Measurements from ENCODE around the gene SLC25A38. TPM values are rescaled to one million over a fixed set of nuclear protein-coding genes. Genes with fewer than 3 reads are reported as not detected.
"Not testable (repeated sequence)": the region's sequence is repeated elsewhere in the genome, so short reads cannot be mapped to it uniquely, and the experiment has no call there.

SLC25A38 gene
- polyA plus RNA-seq, 3 donors = 5.7 to 8.9 (median 7.5) TPM

DNA sequence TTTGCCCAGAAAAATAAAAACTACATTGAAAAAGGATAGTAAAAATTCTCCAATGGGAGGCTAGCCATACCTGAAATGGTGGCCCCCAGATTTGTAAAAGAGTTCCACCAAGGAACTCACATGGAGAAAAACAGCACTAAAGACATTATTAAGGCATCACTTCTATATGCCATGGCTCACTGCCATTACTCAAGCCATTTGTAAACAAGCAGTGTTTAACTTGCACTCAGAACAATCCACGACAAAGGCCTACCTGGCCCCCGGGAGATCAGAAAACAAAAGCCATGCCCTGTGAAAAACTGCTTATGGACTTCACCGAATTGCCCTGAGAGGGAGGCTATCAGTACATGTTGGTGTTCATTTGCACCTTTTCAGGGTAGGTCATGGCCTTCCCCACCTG lies 34.1 kb upstream of the SLC25A38 start:
- H3K4me3 ChIP-seq (replicated peaks in 1 of 3; ENCODE audit: low read depth in 2 of 3, low read length in 3 of 3) = no peak overlapping the region
- no peaks in the 10 kb centered on the region for H3K4me1 Mint-ChIP-seq
- H3K9me3 Mint-ChIP-seq = no peaks in the 10 kb centered on the region
- no peak overlapping the region for H3K27ac Mint-ChIP-seq
- H3K4me3 Mint-ChIP-seq = no peak overlapping the region
- H4K20me1 ChIP-seq (ENCODE audit: insufficient read depth, low read length) = no peaks in the 10 kb centered on the region
- H3K27me3 Mint-ChIP-seq (ENCODE audit: low read depth in 3 of 3) = no peaks in the 10 kb centered on the region
- no peak for DNase-seq
- H3K4me1 ChIP-seq (ENCODE audit: control insufficient read depth in 1 of 2, insufficient read depth in 2 of 2, low read length in 2 of 2) = no peaks in the 10 kb centered on the region
- no peak overlapping the region for H3K9ac ChIP-seq (ENCODE audit: insufficient read depth, low read length, poor library complexity, severe bottlenecking)
- intact Hi-C loops (cut with micrococcal nuclease) = no loop called here
- no peak overlapping the region for H2AFZ ChIP-seq (ENCODE audit: insufficient read depth, low read depth, low read length, poor library complexity, severe bottlenecking)
- no peaks in the 10 kb centered on the region for H3K36me3 ChIP-seq (replicated peaks in 1 of 2; ENCODE audit: control insufficient read depth in 1 of 2, insufficient read depth in 2 of 2, low read length in 2 of 2)
- no peaks in the 10 kb centered on the region for H3K27me3 ChIP-seq (ENCODE audit: control insufficient read depth in 2 of 2, insufficient read depth in 2 of 2, low read length in 2 of 2)
- no peaks in the 10 kb centered on the region for H3K9me3 ChIP-seq (replicated peaks in 1 of 2; ENCODE audit: control insufficient read depth in 1 of 2, insufficient read depth in 1 of 2, low read length in 2 of 2)
- H3K36me3 Mint-ChIP-seq = no peaks in the 10 kb centered on the region
- no peaks in the 10 kb centered on the region for H3K79me2 ChIP-seq (ENCODE audit: insufficient read depth, low read length)
- TF ChIP-seq, protein P1, sequence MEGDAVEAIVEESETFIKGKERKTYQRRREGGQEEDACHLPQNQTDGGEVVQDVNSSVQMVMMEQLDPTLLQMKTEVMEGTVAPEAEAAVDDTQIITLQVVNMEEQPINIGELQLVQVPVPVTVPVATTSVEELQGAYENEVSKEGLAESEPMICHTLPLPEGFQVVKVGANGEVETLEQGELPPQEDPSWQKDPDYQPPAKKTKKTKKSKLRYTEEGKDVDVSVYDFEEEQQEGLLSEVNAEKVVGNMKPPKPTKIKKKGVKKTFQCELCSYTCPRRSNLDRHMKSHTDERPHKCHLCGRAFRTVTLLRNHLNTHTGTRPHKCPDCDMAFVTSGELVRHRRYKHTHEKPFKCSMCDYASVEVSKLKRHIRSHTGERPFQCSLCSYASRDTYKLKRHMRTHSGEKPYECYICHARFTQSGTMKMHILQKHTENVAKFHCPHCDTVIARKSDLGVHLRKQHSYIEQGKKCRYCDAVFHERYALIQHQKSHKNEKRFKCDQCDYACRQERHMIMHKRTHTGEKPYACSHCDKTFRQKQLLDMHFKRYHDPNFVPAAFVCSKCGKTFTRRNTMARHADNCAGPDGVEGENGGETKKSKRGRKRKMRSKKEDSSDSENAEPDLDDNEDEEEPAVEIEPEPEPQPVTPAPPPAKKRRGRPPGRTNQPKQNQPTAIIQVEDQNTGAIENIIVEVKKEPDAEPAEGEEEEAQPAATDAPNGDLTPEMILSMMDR (IDR thresholded peaks at IDR 0.05) = no peak
- 90% methylated on average over 3 of the region's 3 CpGs for WGBS (ENCODE audit: insufficient coverage)
- no peak overlapping the region for H3K27ac ChIP-seq (ENCODE audit: low read depth in 1 of 2, low read length in 2 of 2)
- H3K4me2 ChIP-seq (replicated peaks; ENCODE audit: extremely low read depth, low read length, poor library complexity, severe bottlenecking) = no peak overlapping the region

GRCh38 chr3:39350714-39351113 lies 32.5 kb upstream of the SLC25A38 start:
- no peaks in the 10 kb centered on the region for H3K9me3 ChIP-seq (replicated peaks in 1 of 2; ENCODE audit: control insufficient read depth in 1 of 2, insufficient read depth in 1 of 2, low read length in 2 of 2)
- no peaks in the 10 kb centered on the region for H3K36me3 Mint-ChIP-seq
- H3K4me2 ChIP-seq (replicated peaks; ENCODE audit: extremely low read depth, low read length, poor library complexity, severe bottlenecking) = no peak overlapping the region
- no peak for DNase-seq
- H4K20me1 ChIP-seq (ENCODE audit: insufficient read depth, low read length) = no peaks in the 10 kb centered on the region
- no peak overlapping the region for H3K4me3 ChIP-seq (replicated peaks in 1 of 3; ENCODE audit: low read depth in 2 of 3, low read length in 3 of 3)
- H3K27me3 Mint-ChIP-seq (ENCODE audit: low read depth in 3 of 3) = no peaks in the 10 kb centered on the region
- intact Hi-C loops (cut with micrococcal nuclease) = no loop called here
- no peaks in the 10 kb centered on the region for H3K36me3 ChIP-seq (replicated peaks in 1 of 2; ENCODE audit: control insufficient read depth in 1 of 2, insufficient read depth in 2 of 2, low read length in 2 of 2)
- no peaks in the 10 kb centered on the region for H3K27me3 ChIP-seq (ENCODE audit: control insufficient read depth in 2 of 2, insufficient read depth in 2 of 2, low read length in 2 of 2)
- H3K4me1 ChIP-seq (ENCODE audit: control insufficient read depth in 1 of 2, insufficient read depth in 2 of 2, low read length in 2 of 2) = no peaks in the 10 kb centered on the region
- no peaks in the 10 kb centered on the region for H3K4me1 Mint-ChIP-seq
- no peak overlapping the region for H3K4me3 Mint-ChIP-seq
- no peak overlapping the region for H3K27ac ChIP-seq (ENCODE audit: low read depth in 1 of 2, low read length in 2 of 2)
- H3K27ac Mint-ChIP-seq = no peak overlapping the region
- H2AFZ ChIP-seq (ENCODE audit: insufficient read depth, low read depth, low read length, poor library complexity, severe bottlenecking) = no peak overlapping the region
- no peak overlapping the region for H3K9ac ChIP-seq (ENCODE audit: insufficient read depth, low read length, poor library complexity, severe bottlenecking)
- TF ChIP-seq, protein P1 (IDR thresholded peaks at IDR 0.05) = no peak
- WGBS (ENCODE audit: insufficient coverage) = 45% methylated on average over 3 of the region's 5 CpGs
- H3K9me3 Mint-ChIP-seq = no peaks in the 10 kb centered on the region
- no peaks in the 10 kb centered on the region for H3K79me2 ChIP-seq (ENCODE audit: insufficient read depth, low read length)

DNA sequence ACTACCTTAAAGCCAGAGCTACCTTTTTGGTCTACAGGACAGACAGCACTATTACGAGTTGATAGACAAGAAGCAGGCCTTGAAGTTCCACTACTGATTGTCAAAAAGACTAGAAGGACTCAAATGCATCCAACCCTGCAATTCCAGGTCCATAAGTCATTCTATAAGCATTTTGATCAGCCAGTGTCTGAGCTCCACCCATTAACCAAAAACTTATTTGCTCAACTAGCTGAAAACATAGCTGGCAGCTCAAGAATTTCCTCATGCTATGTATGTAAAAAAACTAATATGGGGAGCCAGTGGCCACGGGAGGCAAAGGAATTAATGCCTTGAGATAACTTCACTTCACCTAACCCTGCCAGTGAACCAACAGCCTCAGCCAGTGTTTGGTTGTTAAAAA lies 32.0 kb upstream of the SLC25A38 start:
- H3K4me1 ChIP-seq (ENCODE audit: control insufficient read depth in 1 of 2, insufficient read depth in 2 of 2, low read length in 2 of 2); H3K4me3 Mint-ChIP-seq; H3K4me3 ChIP-seq (replicated peaks in 1 of 3; ENCODE audit: low read depth in 2 of 3, low read length in 3 of 3); DNase-seq; H3K9me3 Mint-ChIP-seq; H3K36me3 Mint-ChIP-seq; H2AFZ ChIP-seq (ENCODE audit: insufficient read depth, low read depth, low read length, poor library complexity, severe bottlenecking); H3K27me3 ChIP-seq (ENCODE audit: control insufficient read depth in 2 of 2, insufficient read depth in 2 of 2, low read length in 2 of 2); H3K27ac Mint-ChIP-seq; H3K4me2 ChIP-seq (replicated peaks; ENCODE audit: extremely low read depth, low read length, poor library complexity, severe bottlenecking); H3K4me1 Mint-ChIP-seq; H3K9me3 ChIP-seq (replicated peaks in 1 of 2; ENCODE audit: control insufficient read depth in 1 of 2, insufficient read depth in 1 of 2, low read length in 2 of 2); intact Hi-C loops (cut with micrococcal nuclease); H3K27me3 Mint-ChIP-seq (ENCODE audit: low read depth in 3 of 3); H3K36me3 ChIP-seq (replicated peaks in 1 of 2; ENCODE audit: control insufficient read depth in 1 of 2, insufficient read depth in 2 of 2, low read length in 2 of 2); H3K79me2 ChIP-seq (ENCODE audit: insufficient read depth, low read length); H4K20me1 ChIP-seq (ENCODE audit: insufficient read depth, low read length); H3K27ac ChIP-seq (ENCODE audit: low read depth in 1 of 2, low read length in 2 of 2); H3K9ac ChIP-seq (ENCODE audit: insufficient read depth, low read length, poor library complexity, severe bottlenecking): not testable (repeated sequence)
- 20% methylated on average over 1 of the region's 2 CpGs for WGBS (ENCODE audit: insufficient coverage)
